NCI-H2196 (cell line): Measurements from ENCODE around the gene RYR3.
A peak's percentile ranks its signal among the peaks of the same experiment; 100 is the strongest.

Source experiments
- DNase-seq: peaks from one replicate; lab custom pipeline; 2025; ENCODE audit not compliant: unreplicated experiment; lab: John Stamatoyannopoulos, UW

Gene RYR3

DNA sequence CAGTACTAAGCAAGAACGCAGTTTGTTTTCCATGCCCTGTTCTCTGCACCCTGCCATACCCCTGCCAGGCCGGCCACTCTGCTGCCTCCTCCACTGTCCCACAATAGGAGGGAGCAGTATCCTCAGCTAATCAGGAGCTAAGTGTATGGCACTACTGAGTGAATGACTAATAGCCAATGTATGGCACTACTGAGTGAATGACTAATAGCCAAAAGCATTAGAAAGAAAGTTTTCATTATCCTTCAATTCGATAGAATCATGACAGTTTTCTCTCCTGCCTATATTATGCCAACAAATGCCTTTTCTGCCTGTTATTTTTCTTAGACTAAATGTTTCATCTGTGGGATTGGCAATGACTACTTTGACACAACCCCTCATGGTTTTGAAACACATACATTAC is 550.0 kb downstream of the RYR3 start:
- no peak for DNase-seq

DNA sequence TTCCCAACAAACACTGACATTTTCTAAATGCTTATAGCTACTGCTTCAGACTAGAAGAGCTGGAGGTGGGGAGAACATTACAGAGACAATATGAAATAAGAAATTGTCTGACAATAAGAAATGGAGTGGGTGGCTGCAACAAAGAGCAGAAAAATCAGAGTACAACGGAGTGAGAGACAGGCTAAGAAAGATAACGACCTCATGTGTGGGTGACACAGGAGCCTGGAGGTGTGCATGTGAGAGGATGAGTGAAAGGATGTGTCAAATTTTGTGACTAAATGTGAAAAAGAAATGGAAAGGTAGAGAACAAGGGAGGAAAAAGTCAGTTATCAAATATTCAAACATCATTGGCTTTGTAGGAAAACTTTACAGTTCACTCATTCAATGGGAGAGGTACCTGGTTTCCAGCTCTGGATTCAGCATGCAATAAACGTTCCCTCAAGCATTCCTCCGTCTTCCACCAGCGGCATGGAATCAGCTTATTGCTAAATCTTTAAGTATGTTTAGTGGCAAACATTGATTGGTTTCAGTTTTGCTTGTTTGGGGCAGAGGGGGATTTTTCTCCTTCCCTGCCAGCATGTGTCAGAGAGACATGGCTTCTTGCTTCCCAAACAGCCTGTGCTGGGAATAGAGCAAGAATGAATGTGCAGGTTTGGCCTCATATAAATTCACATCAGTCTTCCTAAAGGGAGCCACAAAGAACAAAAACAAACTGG is 553.8 kb downstream of the RYR3 start:
- no peak for DNase-seq

DNA sequence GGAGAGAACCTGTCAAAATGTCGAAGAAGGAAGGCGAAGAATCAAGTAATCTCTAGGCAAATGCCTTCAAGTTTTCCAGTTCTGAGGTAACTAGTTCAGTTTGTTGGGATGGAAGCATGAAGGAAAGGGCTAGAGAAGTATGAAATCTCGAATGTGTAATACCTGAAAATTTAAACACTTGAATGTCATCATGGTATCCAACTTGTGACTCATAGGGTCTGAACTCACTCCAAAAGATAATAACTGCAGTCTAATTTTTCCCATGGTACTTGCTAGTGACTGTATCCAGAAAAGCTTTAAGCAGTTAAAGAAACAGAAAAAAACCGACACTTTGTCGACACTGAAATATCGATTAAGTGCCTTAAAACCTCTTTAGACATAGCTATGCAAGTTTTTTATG is 554.6 kb downstream of the RYR3 start:
- no peak for DNase-seq

DNA sequence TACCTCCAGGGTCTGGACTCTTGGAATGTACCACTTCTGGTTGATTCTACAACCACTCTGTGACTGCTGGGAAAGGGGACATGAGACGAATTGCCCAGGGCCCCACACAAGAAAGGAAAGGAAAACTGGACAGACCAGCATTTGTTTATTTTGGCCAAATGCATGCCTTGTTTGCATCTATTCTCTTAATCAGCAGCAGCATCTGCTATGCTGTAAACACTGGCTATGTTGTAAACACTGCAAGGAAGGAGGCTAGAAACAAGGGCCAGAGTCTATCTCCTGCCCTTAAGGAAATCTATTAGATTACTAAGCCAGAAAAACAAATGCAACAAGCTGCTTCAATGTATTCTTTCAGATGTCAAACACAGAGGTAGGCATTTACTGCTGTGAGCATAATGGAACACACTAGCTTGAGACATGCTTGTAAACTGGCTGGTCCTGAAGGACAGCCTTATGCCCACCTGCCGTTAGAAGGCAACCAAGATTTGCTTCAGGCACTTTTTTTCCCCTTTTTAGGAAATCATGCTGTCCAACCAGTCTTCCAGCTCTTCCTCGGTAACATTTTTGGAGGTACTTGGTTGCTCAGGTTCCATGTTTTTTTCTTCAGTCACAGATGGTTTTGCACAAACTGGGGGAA is 555.5 kb downstream of the RYR3 start:
- DNase-seq = no peak

DNA sequence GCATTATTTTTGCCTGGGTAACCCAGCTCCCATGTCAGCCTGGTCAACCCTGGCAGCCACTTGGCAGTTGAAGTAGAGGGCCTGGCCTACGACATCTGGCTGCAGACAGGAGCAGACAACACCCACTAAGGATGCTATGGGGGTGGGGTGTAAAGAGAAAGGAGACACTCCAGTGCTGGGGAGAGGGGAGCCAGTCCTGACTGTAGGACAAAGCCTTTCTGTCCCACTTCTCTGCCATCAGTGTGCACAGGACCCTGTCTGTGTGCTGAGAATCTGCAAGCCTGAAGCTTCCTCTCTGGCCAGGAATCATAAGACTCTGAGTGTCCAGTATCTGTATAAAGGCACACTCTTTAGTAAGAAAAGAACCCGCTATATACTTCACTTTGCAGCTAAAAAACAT is 561.2 kb downstream of the RYR3 start:
- no peak for DNase-seq

DNA sequence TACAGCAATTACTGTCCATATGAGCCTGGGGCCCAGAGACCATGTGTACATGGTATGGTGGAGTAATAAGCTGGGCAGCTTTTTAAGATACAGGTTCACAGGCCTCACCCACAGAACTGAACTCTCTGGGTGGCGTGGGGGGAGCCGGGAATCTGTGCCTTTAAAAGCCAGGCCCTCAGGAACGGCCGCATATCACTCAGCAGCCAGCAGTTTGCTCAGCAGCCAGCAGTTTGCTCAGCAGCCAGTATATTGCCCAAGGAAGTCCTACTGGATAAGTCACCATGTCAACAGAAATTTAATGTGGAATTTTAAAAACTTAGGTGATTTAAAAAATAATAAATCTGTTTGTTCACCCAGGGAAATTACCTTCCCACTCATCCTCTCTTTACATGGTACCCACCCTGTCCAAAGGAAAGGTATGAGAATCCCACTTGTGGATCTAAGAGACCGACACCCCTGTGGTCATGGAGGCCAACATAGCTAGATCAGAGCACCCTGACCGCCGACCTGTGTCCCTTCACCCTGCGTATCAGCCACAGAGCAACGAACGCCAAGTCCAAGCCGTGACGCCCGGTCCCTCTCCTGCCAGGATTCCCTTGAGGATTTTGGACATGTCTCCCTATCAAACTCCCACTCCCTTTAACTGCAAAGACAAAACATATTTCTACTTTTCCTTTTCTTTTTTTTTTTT is 561.8 kb downstream of the RYR3 start:
- no peak for DNase-seq

DNA sequence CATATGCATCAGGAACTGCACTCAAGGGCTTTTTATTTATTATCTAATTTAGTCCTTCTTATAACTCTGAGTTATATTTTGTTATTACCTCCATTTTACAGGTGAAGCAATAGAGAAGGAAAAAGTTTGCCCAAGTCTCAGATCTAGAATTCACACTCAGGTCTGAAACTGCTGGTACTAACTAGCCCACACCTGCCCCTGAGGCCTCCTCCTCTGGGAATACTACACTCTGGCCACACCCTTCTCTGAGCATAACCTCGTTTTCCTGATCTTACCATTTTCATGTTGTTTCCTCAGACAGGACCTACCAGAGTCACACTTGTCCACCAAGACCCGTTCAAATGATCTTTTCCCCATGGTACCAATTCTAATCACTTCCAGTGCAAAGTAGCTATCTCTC is 563.4 kb downstream of the RYR3 start:
- DNase-seq = no peak

DNA sequence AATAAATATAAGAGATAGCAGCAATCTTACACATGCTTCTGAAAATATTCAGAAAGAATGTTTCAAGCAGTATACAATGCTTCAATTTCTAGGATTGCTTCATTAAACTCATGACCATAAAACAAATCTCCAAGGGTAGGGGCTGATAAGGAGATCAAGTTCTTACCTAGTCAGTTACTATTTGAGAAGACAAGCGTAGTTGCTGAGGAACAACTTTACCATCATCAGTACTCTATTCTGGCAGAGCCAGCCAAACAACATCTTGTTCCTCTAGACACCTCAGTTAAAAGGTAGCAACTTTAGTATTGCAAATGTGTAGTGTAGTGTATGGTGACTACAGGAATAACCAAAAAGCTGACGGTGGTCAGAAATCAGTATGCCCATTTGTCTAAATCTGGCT is 572.2 kb downstream of the RYR3 start:
- DNase-seq = no peak

DNA sequence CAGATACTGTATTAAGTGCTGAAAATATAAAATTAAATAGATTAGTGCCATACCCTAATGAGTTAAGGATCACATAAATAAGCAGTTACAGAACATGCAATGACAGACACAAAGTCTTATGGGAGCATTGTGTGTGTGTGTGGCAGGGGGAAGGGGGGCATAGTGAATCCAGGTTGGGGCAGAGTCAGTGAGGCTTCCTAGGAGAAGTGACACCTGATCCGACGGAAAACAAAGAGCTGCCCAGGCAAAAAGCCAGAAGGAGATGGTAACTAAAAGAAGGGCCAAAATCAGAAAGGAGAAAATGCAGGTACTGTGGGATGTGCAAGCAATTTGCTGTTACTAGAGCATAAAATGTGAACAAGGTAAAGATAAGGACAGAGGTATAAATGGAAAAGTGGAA is 577.4 kb downstream of the RYR3 start:
- peak; percentile 1 for DNase-seq

DNA sequence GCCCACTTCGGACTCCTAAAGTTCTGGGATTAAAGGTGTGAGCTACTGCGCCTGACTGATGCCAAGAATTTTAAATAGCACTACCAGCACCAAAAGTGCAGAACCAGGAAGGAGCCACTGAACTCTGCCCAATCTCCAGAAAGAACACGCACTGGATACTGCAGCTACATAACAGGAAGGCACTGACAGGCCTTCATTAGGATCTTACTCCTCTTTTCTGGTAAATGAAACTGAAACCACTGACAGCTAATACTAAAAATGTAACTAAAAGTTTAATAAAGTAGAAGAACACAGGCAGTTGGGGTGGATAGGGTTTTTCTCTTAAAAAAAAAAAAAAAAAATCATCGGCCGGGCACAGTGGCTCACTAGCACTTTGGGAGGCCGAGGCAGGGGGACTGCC is 583.4 kb downstream of the RYR3 start:
- DNase-seq = no peak

DNA sequence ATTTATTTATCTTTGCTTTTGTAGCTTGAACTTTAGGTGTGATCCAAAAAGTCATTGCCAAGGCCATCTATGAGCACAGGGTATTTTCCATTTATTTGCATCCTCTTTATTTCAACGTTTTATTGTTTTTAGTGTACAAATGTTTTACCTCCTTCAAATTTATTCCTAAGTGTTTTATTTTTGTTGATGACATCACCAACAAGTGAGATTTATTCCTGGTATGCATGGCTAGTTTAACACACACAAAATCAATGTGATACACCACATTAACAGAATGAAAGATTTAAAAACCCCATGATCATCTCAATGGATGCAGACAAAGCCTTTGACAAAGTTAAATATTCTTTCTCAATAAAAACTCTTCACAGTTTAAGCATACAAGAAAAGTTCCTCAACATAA is 591.3 kb downstream of the RYR3 start:
- DNase-seq = no peak

DNA sequence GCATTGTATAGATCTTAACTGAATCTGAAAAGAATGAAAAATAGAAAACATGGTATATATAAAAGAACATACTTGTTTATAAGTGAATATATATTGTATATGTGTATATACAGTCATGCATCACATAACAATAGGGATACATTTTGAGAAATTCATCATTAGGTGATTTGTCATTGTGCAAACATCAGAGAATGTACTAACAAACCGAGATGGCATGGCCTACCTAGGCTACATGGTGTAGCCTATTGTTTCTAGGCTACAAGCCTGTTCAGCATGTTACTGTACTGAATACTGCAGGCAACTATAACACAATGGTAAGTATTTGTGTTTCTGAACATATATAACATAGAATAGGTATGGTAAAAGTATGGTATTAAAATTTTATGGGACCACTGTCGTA is 592.9 kb downstream of the RYR3 start:
- DNase-seq = no peak

DNA sequence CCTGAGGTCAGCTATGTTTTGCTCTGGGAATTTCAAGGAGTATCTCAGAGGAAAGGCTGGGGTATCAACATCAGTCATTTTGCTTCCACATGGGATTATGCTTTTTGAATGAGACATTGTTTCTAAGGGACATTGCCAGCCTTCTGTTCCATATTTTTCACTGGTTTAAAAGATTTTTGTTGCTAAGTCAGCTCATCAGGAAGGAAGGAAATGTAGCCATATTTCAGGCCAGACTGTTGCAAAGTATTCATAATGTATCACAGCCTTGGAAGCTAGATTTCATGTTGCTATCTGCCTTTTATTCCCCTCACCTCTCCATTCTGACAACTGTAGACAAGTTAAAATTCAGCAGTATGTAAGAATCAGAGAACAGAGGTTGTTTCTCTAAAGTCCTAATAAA is 596.6 kb downstream of the RYR3 start:
- no peak for DNase-seq

DNA sequence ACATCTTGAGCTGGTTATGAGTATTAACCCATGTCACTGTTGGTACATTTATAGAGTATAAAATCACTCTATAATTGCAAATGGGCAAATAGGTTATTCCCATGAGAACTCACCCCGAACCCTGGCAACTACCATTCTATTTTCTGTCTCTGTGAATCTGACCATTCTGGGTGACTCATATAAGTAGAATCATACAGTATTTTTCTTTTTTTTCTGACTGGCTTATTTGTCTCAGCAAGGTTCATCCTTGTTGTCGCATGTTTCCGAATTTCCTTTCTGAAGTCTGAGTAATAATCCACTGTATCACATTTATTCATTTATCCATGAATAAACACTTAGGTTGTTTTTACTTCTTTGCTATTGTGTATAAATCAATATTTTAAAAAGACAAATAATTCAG is 597.6 kb downstream of the RYR3 start:
- DNase-seq = no peak

DNA sequence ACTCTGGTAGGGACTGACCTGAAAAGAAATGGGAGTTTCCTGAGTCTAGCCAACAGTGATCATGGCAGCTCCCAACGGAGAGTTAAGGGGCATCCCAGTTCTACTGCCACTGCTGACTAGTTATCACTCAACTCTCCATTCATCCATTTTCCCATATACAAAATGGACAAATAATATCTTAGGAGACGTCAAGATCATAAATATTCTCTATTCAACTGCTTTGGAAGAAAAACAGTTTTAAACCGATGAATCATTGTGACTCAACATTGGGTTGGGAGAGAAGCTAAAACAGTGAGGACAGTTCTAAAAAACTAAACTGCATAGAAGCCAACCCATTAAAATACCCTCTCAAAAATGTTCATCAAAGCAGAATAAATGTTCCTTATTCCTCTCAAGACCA is 600.0 kb downstream of the RYR3 start:
- DNase-seq = no peak

DNA sequence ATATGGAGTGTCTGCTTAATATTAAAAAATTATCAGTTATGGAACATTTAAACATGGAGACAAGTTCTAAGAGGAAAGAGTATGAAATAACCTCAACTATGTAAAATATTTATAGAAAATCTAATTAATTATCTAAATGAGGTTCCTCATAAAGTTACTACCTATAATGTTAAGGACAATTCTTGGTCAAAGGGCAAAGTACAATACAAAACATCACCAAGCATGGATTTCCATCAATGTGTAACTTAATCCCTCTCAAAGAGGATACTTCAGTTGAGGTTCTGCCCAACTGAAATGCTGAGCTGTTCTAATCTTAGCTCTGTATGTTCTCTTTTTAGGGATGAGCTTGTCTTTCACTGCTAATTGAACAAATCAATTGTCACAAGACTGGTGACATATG is 601.6 kb downstream of the RYR3 start:
- DNase-seq = no peak

DNA sequence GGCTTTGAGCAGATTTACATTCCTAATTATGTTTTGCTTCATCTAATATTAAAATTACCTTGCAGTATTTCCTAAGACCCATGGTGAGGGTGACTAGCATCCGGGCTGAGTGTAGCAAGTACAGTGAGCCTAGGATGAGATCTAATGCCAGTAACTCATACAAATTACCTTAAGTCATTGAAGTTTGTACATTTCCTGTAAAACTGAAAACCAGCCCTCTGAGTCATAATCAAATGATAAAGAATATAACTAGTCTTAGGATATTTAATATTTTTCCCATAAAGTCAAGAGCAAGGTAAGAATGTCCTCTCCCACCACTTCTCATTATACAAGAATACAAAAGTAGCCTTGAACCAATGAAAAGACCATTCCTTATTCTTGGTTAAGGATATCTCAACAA is 602.7 kb downstream of the RYR3 start:
- DNase-seq = no peak
